ENCODE results near the gene SLC18A3.

The SLC18A3 gene

GRCh38 chr10:49625411-49625810, 15.3 kb downstream of the SLC18A3 start:
- DNase-seq (ENCODE audit: low read depth): no peak

GRCh38 chr10:49627038-49627437, 16.9 kb downstream of the SLC18A3 start:
- no peak for TF ChIP-seq CTCF (IDR thresholded peaks at IDR 0.05; ENCODE audit: control insufficient read depth, extremely low read depth, insufficient read depth)
- no peak overlapping the region for H3K4me3 ChIP-seq (ENCODE audit: low read depth, low read length)
- no peak for DNase-seq (ENCODE audit: low read depth)

More at GRCh38 chr10:49625411-49625810, 15.3 kb downstream of the SLC18A3 start:
- no peak overlapping the region for H3K4me3 ChIP-seq (ENCODE audit: low read depth, low read length)
- no peak for TF ChIP-seq CTCF (IDR thresholded peaks at IDR 0.05; ENCODE audit: control insufficient read depth, extremely low read depth, insufficient read depth)

- DNase-seq (ENCODE audit: low read depth): no peak
- H3K4me3 ChIP-seq (ENCODE audit: low read depth, low read length): no peak overlapping the region
- TF ChIP-seq CTCF (IDR thresholded peaks at IDR 0.05; ENCODE audit: control insufficient read depth, extremely low read depth, insufficient read depth): no peak
These were observed 17.6 kb downstream of the SLC18A3 start for GRCh38 chr10:49627644-49628247.

GRCh38 chr10:49628599-49628998, 18.5 kb downstream of the SLC18A3 start:
- H3K4me3 ChIP-seq (ENCODE audit: low read depth, low read length): no peak overlapping the region
- no peak for DNase-seq (ENCODE audit: low read depth)
- TF ChIP-seq CTCF (IDR thresholded peaks at IDR 0.05; ENCODE audit: control insufficient read depth, extremely low read depth, insufficient read depth): no peak

GRCh38 chr10:49629431-49629881, 19.3 kb downstream of the SLC18A3 start:
- DNase-seq (ENCODE audit: low read depth): no peak
- no peak for TF ChIP-seq CTCF (IDR thresholded peaks at IDR 0.05; ENCODE audit: control insufficient read depth, extremely low read depth, insufficient read depth)
- H3K4me3 ChIP-seq (ENCODE audit: low read depth, low read length): no peak overlapping the region

- no peak for TF ChIP-seq CTCF (IDR thresholded peaks at IDR 0.05; ENCODE audit: control insufficient read depth, extremely low read depth, insufficient read depth)
- no peak for DNase-seq (ENCODE audit: low read depth)
- H3K4me3 ChIP-seq (ENCODE audit: low read depth, low read length): no peak overlapping the region
These were observed 21.9 kb downstream of the SLC18A3 start for GRCh38 chr10:49631975-49632374.

All from LNCaP clone FGC (cell line).